C4-2B (cell line): Measurements from ENCODE around the gene CCT5.
"Not testable (repeated sequence)": the region's sequence is repeated elsewhere in the genome, so short reads cannot be mapped to it uniquely, and the experiment has no call there.

Experiments used
- H3K27ac ChIP-seq: fragments of 450-650 bp; 2 replicates; pipeline ENCODE4 v1.5.1; 2017
- CTCF ChIP-seq: fragments of 450-650 bp; conservative IDR thresholded peaks from 2 replicates; pipeline ENCODE4 v1.5.1; 2017; ENCODE audit warnings: mild to moderate bottlenecking
- ZFX ChIP-seq: fragments of 450-650 bp; IDR thresholded peaks from 2 replicates; pipeline ENCODE4 v1.6.1; 2017

CCT5 gene

GRCh38 chr5:10244342-10244944, 5.6 kb upstream of the CCT5 start:
- TF ChIP-seq ZFX (no peak), CTCF (no peak)
- no peak overlapping the region for H3K27ac ChIP-seq

GRCh38 chr5:10246761-10247160, 3.3 kb upstream of the CCT5 start:
- no peak for TF ChIP-seq ZFX
- no peak for TF ChIP-seq CTCF
- no peak overlapping the region for H3K27ac ChIP-seq

- H3K27ac ChIP-seq = not testable (repeated sequence)
Observed at GRCh38 chr5:10247217-10247616, 2.9 kb upstream of the CCT5 start.

- peak overlapping the region; percentile 95 for H3K27ac ChIP-seq
- TF ChIP-seq ZFX (no peak), CTCF (no peak)
Observed at GRCh38 chr5:10248378-10249260, 1.5 kb upstream of the CCT5 start.

GRCh38 chr5:10250806-10251276, 761 bp downstream of the CCT5 start:
- H3K27ac ChIP-seq = peak overlapping the region; percentile 95
- TF ChIP-seq CTCF (no peak), ZFX (no peak)

- H3K27ac ChIP-seq = peak overlapping the region; percentile 95; the same call in 1 of the 2 replicates
- no peak for TF ChIP-seq ZFX
- no peak for TF ChIP-seq CTCF
Observed at GRCh38 chr5:10251405-10251804, 1.3 kb downstream of the CCT5 start.

GRCh38 chr5:10253390-10253789, 3.3 kb downstream of the CCT5 start:
- no peak overlapping the region for H3K27ac ChIP-seq
- TF ChIP-seq ZFX (no peak), CTCF (no peak)
